ENCODE measurements around the gene TPI1.
"Not testable (repeated sequence)": the region's sequence is repeated elsewhere in the genome, so short reads cannot be mapped to it uniquely, and the experiment has no call there.

- TF ChIP-seq POLR2AphosphoS5 (IDR thresholded peaks at IDR 0.05); POLR2A (IDR thresholded peaks at IDR 0.05); EP300 (IDR thresholded peaks at IDR 0.05; ENCODE audit: low read depth): not testable (repeated sequence)
- TF ChIP-seq, protein P1, sequence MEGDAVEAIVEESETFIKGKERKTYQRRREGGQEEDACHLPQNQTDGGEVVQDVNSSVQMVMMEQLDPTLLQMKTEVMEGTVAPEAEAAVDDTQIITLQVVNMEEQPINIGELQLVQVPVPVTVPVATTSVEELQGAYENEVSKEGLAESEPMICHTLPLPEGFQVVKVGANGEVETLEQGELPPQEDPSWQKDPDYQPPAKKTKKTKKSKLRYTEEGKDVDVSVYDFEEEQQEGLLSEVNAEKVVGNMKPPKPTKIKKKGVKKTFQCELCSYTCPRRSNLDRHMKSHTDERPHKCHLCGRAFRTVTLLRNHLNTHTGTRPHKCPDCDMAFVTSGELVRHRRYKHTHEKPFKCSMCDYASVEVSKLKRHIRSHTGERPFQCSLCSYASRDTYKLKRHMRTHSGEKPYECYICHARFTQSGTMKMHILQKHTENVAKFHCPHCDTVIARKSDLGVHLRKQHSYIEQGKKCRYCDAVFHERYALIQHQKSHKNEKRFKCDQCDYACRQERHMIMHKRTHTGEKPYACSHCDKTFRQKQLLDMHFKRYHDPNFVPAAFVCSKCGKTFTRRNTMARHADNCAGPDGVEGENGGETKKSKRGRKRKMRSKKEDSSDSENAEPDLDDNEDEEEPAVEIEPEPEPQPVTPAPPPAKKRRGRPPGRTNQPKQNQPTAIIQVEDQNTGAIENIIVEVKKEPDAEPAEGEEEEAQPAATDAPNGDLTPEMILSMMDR (IDR thresholded peaks at IDR 0.05): not testable (repeated sequence)
These were observed 22.6 kb downstream of the TPI1 start for GRCh38 chr12:6889775-6890573.
